PC-3 (cell line): ENCODE results near the gene TMEM86A. TPM values are rescaled to one million over a fixed set of nuclear protein-coding genes. Genes with fewer than 3 reads are reported as not detected.
A peak's percentile ranks its signal among the peaks of the same experiment; 100 is the strongest.

Experiments
- ATAC-seq: fragments of 200-7000 bp; cut with Tn5 transposase; 2 replicates; pipeline ENCODE4 v1.9.1; 2020; ENCODE audit warnings: mild to moderate bottlenecking, moderate library complexity
- BruUV-seq: library from RNA; stranded (reverse); fragments of 400-500 nt; replicated peaks from 2 replicates; lab custom pipeline; 2021; lab: Mats Ljungman, UMichigan
- CTCF ChIA-PET: fragments of 300-600 bp; sonication (Branson Sonifier 250); formaldehyde crosslinking; loops from one replicate; lab custom pipeline; 2022; ENCODE audit warnings: antibody characterized with exemption; lab: Charles Lee
- POLR2A ChIA-PET: fragments of 300-600 bp; sonication (Branson Sonifier 250); formaldehyde crosslinking; loops from one replicate; lab custom pipeline; 2022; ENCODE audit warnings: antibody characterized with exemption; ENCODE audit not compliant: unreplicated experiment; lab: Charles Lee
- DNase-seq: peaks from one replicate; pipeline ENCODE4 v3.0.0-alpha.2; 2015
- H2AFZ ChIP-seq: fragments of 300-600 bp; sonication (generic); 2 replicates; pipeline ENCODE4 v1.6.0; 2016; ENCODE audit warnings: antibody characterized with exemption, low read length
- H3F3A ChIP-seq: fragments of 300-600 bp; sonication (generic); one replicate; pipeline ENCODE4 v1.6.0; 2017; ENCODE audit warnings: antibody characterized with exemption, low read length, control low read depth, mild to moderate bottlenecking; ENCODE audit not compliant: unreplicated experiment
- H3K27ac ChIP-seq: fragments of 300-600 bp; sonication (generic); 2 replicates; pipeline ENCODE4 v1.5.1; 2016; ENCODE audit warnings: mild to moderate bottlenecking, low read length
- H3K27me3 ChIP-seq: fragments of 300-600 bp; sonication (generic); 2 replicates; pipeline ENCODE4 v1.6.1; 2016; ENCODE audit warnings: low read length, mixed read lengths
- H3K36me3 ChIP-seq: fragments of 300-600 bp; sonication (generic); 2 replicates; pipeline ENCODE4 v1.6.1; 2016; ENCODE audit warnings: low read depth, mixed run types, low read length, mixed read lengths
- H3K4me1 ChIP-seq: fragments of 300-600 bp; sonication (generic); 2 replicates; pipeline ENCODE4 v1.5.1; 2016; ENCODE audit warnings: low read length; ENCODE audit not compliant: insufficient read depth
- H3K4me2 ChIP-seq: fragments of 300-600 bp; sonication (generic); 2 replicates; pipeline ENCODE4 v1.6.0; 2016; ENCODE audit warnings: low read length
- H3K4me3 ChIP-seq: fragments of 300-600 bp; sonication (generic); 2 replicates; pipeline ENCODE4 v1.5.1; 2016; ENCODE audit warnings: mild to moderate bottlenecking, low read length, mixed read lengths
- H3K79me2 ChIP-seq: fragments of 300-600 bp; sonication (generic); 2 replicates; pipeline ENCODE4 v1.6.1; 2017; ENCODE audit warnings: low read length, mixed read lengths
- H3K9ac ChIP-seq: fragments of 300-600 bp; sonication (generic); 2 replicates; pipeline ENCODE4 v1.6.0; 2016; ENCODE audit warnings: mild to moderate bottlenecking, low read length
- H3K9me2 ChIP-seq: fragments of 300-600 bp; sonication (generic); replicated peaks from 2 replicates; pipeline ENCODE4 v1.6.1; 2016; ENCODE audit warnings: mixed run types, low read length, mixed read lengths
- H3K9me3 ChIP-seq: fragments of 300-600 bp; sonication (generic); 2 replicates; pipeline ENCODE4 v1.6.1; 2016; ENCODE audit warnings: low read length, mixed read lengths
- H4K20me1 ChIP-seq: fragments of 300-600 bp; sonication (generic); 2 replicates; pipeline ENCODE4 v1.6.1; 2016; ENCODE audit warnings: low read length, mixed read lengths
- CTCF ChIP-seq: fragments of 300-600 bp; sonication (generic); conservative IDR thresholded peaks from 2 replicates; pipeline ENCODE4 v1.5.1; 2017; ENCODE audit warnings: antibody characterized with exemption, low read depth, mild to moderate bottlenecking, low read length
- EZH2 ChIP-seq: fragments of 300-600 bp; sonication (generic); IDR thresholded peaks from one replicate; pipeline ENCODE4 v1.6.1; 2017; ENCODE audit warnings: antibody characterized with exemption, mild to moderate bottlenecking, low read length; ENCODE audit not compliant: unreplicated experiment
- EZH2phosphoT487 ChIP-seq: fragments of 300-600 bp; sonication (generic); IDR thresholded peaks from 2 replicates; pipeline ENCODE4 v1.6.1; 2018; ENCODE audit warnings: mild to moderate bottlenecking, antibody characterized with exemption, low read length, borderline replicate concordance
- intact Hi-C: fragments of 100-400 bp; cut with micrococcal nuclease; formaldehyde crosslinking; loops from 2 replicates; pipeline ENCODE4 v1.9.0; 2023
- total RNA-seq: library from RNA; depleted of rRNA; stranded (reverse); fragments of >200 nt; gene quantifications from 2 replicates; pipeline ENCODE4 v1.2.3, GENCODE V29; 2014

Gene TMEM86A
- total RNA-seq, 1 experiment from 2014 or later, result 1.6 TPM

GRCh38 chr11:18699269-18699596 is 654 bp downstream of the TMEM86A start:
- Histone ChIP-seq H3K4me2 (peak overlapping the region; percentile 98), H3K4me1 (peaks cover 17% of the 10 kb centered on the region), H2AFZ (peak overlapping the region; percentile 82), H3K9me2 (no peaks in the 10 kb centered on the region), H3K9ac (peak overlapping the region; percentile 43; the same call in 1 of the 2 replicates), H3K36me3 (no peaks in the 10 kb centered on the region), H3F3A (no peaks in the 10 kb centered on the region), H3K27ac (no peak overlapping the region), H3K27me3 (no peaks in the 10 kb centered on the region), H3K4me3 (peak overlapping the region; percentile 82), H3K9me3 (no peaks in the 10 kb centered on the region), H3K79me2 (no peaks in the 10 kb centered on the region), H4K20me1 (no peaks in the 10 kb centered on the region)
- intact Hi-C loops, result loop anchor here (2.0 kb wide), 1 partner anchor 30 kb away; no protein-coding TSS in a partner anchor
- ChIA-PET POLR2A (no interaction called here), CTCF (no interaction called here)
- TF ChIP-seq EZH2, result no peak
- no peak for TF ChIP-seq CTCF
- no peak for TF ChIP-seq EZH2phosphoT487
- TSS peak; percentile 49 for BruUV-seq
- no peak for ATAC-seq
- no peak for DNase-seq

GRCh38 chr11:18699848-18700261 is 1.3 kb downstream of the TMEM86A start:
- Histone ChIP-seq H3K4me2 (peak overlapping the region; percentile 98; the same call in 1 of the 2 replicates), H3K9me3 (no peaks in the 10 kb centered on the region), H3K9ac (no peak overlapping the region), H3K79me2 (no peaks in the 10 kb centered on the region), H4K20me1 (no peaks in the 10 kb centered on the region), H3K9me2 (no peaks in the 10 kb centered on the region), H3K27me3 (no peaks in the 10 kb centered on the region), H3K4me1 (peaks cover 17% of the 10 kb centered on the region), H3K36me3 (no peaks in the 10 kb centered on the region), H3K4me3 (peak overlapping the region; percentile 82; the same call in 1 of the 2 replicates), H3F3A (no peaks in the 10 kb centered on the region), H3K27ac (no peak overlapping the region), H2AFZ (no peak overlapping the region)
- no TSS peak for BruUV-seq
- ATAC-seq (no peak), DNase-seq (no peak)
- CTCF ChIA-PET, result no interaction called here
- POLR2A ChIA-PET, result no interaction called here
- no peak for TF ChIP-seq CTCF
- no peak for TF ChIP-seq EZH2
- TF ChIP-seq EZH2phosphoT487, result no peak
- intact Hi-C loops, result loop anchor here (2.0 kb wide), 1 partner anchor 31 kb away; no protein-coding TSS in a partner anchor

GRCh38 chr11:18700375-18700774 is 1.8 kb downstream of the TMEM86A start:
- no TSS peak for BruUV-seq
- no peak overlapping the region for H2AFZ ChIP-seq
- DNase-seq (peak; percentile 33), ATAC-seq (no peak; the same call in 1 of the 2 replicates)
- no peak overlapping the region for H3K9ac ChIP-seq
- no peaks in the 10 kb centered on the region for H3K36me3 ChIP-seq
- TF ChIP-seq EZH2 (no peak), EZH2phosphoT487 (no peak), CTCF (no peak)
- H3K9me3 ChIP-seq, result no peaks in the 10 kb centered on the region
- peaks cover 17% of the 10 kb centered on the region for H3K4me1 ChIP-seq
- H3F3A ChIP-seq, result no peaks in the 10 kb centered on the region
- no peaks in the 10 kb centered on the region for H3K27me3 ChIP-seq
- H3K9me2 ChIP-seq, result no peaks in the 10 kb centered on the region
- H3K79me2 ChIP-seq, result no peaks in the 10 kb centered on the region
- H4K20me1 ChIP-seq, result no peaks in the 10 kb centered on the region
- no peak overlapping the region for H3K4me3 ChIP-seq
- CTCF ChIA-PET, result no interaction called here
- intact Hi-C loops, result no loop called here
- no peak overlapping the region for H3K27ac ChIP-seq
- H3K4me2 ChIP-seq, result no peak overlapping the region
- POLR2A ChIA-PET, result no interaction called here
